CMK (cell line): ENCODE data around the gene SORBS2.

ENCODE experiments used
- DNase-seq: peaks from one replicate; pipeline ENCODE4 v3.0.0-alpha.2; 2010; ENCODE audit warnings: low read depth

Gene SORBS2

GRCh38 chr4:185554365-185555126, 257.4 kb downstream of the SORBS2 start:
- DNase-seq: no peak

- DNase-seq: no peak
These were observed 259.7 kb downstream of the SORBS2 start for GRCh38 chr4:185552254-185552653.

GRCh38 chr4:185550933-185551332, 261.1 kb downstream of the SORBS2 start:
- no peak for DNase-seq

GRCh38 chr4:185549095-185549639, 262.8 kb downstream of the SORBS2 start:
- DNase-seq: no peak

GRCh38 chr4:185548587-185548986, 263.4 kb downstream of the SORBS2 start:
- DNase-seq: no peak

- DNase-seq: no peak
These were observed 265.7 kb downstream of the SORBS2 start for GRCh38 chr4:185546335-185546734.

GRCh38 chr4:185542626-185543315, 269.2 kb downstream of the SORBS2 start:
- no peak for DNase-seq

- no peak for DNase-seq
These were observed 270.7 kb downstream of the SORBS2 start for GRCh38 chr4:185541251-185541727.

- DNase-seq: no peak
These were observed 271.4 kb downstream of the SORBS2 start for GRCh38 chr4:185540487-185541120.

- no peak for DNase-seq
These were observed 272.0 kb downstream of the SORBS2 start for GRCh38 chr4:185540040-185540439.

GRCh38 chr4:185538806-185539205, 273.2 kb downstream of the SORBS2 start:
- DNase-seq: no peak

GRCh38 chr4:185536411-185536709, 275.6 kb downstream of the SORBS2 start:
- DNase-seq: no peak

- DNase-seq: no peak
These were observed 276.2 kb downstream of the SORBS2 start for GRCh38 chr4:185535612-185536410.
